Stimulated activated naive CD8-positive, alpha-beta T cell treated with anti-CD3 and anti-CD28 coated beads, Interleukin-15, Interleukin-2, amounts not matched to agents 100 U/mL and 50 U/mL, for 24 hours (primary cell): ENCODE results near the gene TBC1D21.

ENCODE experiments used
- ATAC-seq: fragments of 150-1000 bp; cut with Tn5 transposase; one replicate; pipeline ENCODE4 v1.10.0; 2021
- DNase-seq: peaks from one replicate; pipeline ENCODE4 v3.0.0; 2021

TBC1D21 gene

DNA sequence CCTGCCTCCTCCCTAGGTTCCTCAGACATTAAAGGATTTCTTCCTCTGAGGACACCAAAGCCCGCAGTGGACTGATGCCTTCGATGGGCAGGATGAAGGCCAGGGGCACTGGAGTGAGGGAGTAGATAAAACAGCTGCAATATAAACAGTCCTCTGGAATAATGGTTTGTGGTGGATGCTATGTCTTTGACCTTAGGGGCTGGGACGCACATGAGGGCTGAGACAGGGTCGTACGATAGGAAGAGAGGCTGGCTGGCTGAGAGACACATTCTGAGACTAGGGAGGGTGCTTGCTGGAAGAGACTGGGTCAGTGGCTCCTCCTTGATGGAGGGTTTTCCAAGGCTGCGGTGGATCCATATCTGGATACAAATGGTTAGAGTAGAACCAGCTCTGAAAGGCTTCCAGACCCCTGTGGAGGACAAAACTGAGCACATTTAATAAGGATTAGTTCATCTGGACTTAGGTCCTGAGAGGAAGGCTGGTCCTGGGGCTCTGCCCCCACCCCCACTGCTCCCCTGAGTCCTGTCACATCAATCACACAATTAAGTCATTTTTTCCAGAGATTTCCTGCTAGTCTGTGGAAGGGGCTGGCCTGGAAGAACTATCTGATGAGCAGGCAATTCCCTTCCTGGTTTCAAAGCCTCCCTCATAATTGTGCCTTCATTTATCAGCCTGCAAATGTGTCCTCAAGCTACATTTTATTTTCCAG is 15.8 kb downstream of the TBC1D21 start:
- ATAC-seq (no peak), DNase-seq (no peak)

DNA sequence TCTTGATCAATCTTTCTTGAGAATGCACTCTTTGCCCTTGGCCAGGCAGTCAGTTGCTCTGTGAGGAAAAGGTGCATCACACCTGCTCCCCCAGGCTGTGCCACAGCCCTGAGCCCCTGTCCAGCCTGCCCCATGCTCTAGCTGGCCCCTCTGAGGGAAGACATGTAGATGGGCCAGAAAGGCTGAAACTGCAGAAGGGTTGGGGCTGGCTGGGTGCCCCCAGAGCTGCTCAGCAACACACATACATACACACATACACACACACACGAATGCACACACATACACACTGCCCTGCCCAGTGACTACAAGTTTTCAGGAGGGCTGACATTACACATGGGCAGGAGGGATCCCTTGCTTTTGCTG is 16.4 kb downstream of the TBC1D21 start:
- no peak for DNase-seq
- no peak for ATAC-seq

DNA sequence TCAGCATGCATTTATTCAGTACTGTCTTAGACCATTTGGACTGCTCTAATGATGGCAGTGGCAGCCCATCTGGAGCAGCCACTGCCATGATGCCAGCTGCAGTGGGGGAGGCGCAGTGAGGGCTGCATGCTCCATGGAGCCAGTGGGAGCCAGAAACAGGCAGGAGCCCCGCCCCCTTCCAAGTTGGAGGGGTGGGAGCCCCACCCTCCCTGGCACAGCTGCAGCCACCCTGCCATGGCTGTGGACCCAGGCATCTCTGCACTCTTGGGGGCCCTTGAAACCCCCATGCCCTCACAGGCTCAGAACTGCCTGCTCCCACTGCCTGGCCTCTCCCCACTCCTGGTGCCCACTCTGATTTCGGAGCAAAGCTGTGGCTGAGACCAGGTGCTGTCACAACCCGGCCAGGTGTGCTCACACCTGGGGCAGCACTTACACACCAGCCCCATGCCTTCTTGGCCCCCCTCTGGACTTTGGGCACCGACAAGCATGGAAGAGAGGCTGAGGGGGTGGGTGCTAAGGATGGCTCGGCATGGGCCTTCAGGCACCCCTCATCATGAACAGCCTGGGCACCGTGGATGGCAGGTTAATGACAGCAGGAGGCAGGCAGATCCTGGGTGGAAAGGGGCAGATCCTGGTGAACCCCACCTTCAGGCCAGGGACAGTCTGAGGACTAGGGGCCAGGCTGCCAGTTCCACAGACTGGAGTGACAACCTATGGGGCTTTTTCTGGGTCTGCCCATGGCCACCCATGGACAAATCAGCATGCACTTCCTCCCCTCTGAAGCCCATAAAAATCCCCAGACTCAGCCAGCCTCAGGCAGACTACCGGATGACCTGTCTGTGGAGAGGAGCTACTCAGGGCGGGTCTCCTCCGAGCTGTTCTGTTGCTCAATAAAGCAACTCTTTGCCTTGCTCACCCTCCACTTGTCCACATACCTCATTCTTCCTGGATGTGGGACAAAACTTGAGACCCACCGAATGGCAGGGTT is 18.3 kb downstream of the TBC1D21 start:
- DNase-seq (no peak), ATAC-seq (no peak)

GRCh38 chr15:73892446-73893226 is 19.3 kb downstream of the TBC1D21 start:
- DNase-seq (no peak), ATAC-seq (no peak)

DNA sequence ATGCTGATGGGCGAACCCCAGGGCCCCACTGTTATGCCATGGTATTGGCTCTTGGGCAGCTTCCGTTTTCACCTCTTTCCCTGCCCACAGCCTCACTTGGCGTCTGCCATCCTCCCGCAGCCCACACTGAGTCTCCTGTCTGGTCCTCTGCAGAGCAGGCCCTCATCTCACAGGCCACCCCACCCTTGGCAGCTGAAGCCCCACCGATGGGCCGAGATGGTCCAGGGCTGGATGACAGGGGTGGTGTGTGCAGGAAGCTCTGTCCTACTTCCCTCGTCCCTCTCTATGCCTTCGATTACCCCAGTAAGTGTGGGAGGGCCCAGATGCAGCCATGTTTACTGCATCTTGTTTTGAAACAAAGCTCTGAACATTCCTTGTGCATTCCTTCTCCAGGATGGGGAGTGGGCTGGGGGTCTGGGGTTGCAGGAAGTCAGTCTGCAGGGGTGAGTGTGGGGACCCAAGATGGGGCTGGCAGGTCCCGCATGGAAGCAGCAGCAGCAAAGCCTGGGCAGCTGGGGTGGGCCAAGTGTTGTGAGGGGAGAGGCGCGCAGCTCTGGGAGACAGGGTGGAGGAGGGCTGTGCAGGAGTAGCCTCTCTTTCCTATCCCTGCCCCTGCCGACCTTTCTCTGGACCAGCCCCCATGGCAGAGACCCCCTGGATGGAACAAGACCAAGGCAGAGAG is 20.9 kb downstream of the TBC1D21 start:
- ATAC-seq (no peak), DNase-seq (no peak)

- peak; percentile 84 for ATAC-seq
- DNase-seq = peak; percentile 69
Measured at GRCh38 chr15:73897441-73898261, 24.3 kb downstream of the TBC1D21 start.

- ATAC-seq = no peak
Measured at GRCh38 chr15:73899197-73900094, 26.1 kb downstream of the TBC1D21 start.

GRCh38 chr15:73900095-73900712 is 26.8 kb downstream of the TBC1D21 start:
- DNase-seq (no peak), ATAC-seq (no peak)

More at GRCh38 chr15:73899197-73900094, 26.1 kb downstream of the TBC1D21 start:
- DNase-seq = no peak

DNA sequence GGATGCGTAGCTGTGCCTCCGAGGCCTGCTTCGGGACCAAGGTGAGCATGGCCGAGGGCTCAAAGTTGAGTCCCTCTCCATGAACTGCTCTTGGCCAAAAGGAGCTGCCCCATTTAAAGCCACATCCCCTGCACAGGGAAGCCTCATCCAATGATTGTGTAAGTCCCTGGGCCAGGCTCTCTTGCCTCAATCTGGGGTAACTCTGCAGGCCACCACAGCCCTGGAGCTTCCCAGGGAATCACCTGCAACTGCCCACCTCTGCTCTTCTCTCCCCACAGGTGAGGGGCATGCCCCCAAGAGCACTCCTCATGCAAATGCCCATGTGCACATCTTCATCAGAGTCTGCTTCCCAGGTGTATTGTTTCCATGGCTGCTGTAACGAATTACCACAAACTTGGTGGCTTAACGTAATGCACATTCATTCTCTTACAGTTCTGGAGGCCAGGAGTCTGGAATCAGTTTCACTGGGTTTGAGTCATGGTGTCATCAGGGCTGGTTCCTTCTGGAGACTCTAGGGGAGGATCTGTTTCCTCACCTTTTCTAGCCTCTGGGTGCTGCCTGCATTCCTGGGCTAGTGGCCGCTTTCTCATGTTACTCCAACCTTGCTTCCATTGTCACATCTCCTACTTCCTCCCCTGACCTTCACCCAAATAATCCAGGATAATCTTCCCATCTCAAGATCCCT is 27.9 kb downstream of the TBC1D21 start:
- no peak for ATAC-seq
- DNase-seq = no peak

GRCh38 chr15:73902121-73903020 is 29.0 kb downstream of the TBC1D21 start:
- ATAC-seq = no peak

GRCh38 chr15:73904026-73904815 is 30.9 kb downstream of the TBC1D21 start:
- DNase-seq = no peak
- no peak for ATAC-seq

More at GRCh38 chr15:73902121-73903020, 29.0 kb downstream of the TBC1D21 start:
- DNase-seq = no peak

DNA sequence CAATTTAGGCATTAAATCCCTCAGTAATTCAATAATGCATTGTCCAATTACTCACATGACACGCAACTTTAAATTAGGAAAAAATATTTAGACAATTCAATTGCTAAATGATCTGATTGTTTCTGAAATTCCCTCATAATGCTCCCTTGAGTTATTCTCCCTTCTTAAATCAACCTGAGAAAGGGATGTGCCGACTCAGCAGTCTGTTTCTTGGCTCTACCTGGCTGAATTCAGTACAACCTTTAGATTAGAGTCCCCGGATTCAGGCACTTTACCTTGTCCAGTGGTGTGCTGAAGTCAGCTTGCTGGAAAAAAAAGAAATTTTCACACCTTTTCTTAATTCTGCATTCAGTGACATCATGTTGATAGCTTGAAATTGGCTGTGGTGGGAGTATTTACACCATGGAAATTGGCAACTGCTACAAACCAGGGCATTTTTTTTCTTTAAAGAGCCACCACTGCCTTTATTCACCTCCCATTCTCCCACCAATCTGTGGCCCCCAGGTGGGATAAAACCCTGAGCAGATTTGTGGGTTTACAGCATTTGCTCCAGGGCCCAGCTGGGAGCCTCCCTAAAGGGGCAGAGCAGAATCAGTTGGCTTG is 32.0 kb downstream of the TBC1D21 start:
- DNase-seq (no peak), ATAC-seq (no peak)

DNA sequence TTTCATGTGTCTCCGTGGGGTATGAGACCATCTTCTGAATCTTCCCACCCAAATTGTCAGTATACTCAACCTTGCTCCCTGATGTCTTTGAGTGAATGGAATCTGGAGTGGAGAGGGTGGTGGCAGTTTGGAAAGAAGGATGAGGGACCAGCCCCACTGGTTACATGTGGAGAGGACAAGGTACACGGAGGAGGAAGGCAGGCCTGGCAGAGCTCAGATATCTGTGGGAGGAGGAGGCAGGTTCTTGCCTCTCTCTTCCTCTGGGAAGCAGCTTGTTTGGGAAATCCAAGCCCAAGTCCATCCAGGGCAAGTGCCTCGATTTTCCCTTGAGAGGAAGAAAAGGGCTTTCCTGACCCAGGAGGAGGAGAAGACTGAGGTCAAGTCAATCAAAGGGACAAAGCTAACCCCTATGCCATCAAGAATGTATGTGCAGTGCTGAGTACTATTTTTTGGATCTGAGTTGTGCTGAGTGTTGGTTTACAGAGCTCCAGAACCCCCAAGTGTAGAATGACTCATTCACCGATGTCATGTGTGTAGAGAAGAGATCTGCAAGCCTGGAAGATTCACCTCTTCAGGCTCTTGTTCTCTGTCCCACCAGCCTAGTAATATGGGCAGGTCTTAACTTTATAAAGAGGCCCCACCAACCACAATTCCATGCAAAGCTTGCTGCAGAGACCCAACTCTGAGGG is 33.1 kb downstream of the TBC1D21 start:
- DNase-seq (no peak), ATAC-seq (no peak)

DNA sequence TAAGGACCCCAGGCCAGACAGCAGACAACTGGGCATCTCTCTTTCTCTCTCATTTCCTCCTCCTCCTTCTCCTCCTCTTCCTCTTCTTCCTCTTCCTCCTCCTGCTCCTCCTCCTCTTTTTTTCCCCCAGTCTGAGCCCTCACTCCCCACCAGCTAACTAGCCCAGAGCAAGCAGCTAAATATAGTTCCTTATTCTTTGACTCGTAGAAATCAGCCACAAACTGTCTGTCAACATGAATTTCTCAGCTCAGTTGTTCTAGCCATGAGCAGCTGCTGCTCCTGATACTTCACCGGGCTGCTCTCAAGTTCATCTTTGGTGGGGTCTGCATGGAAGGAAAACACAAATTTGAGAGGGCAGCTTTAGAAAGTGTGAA is 33.7 kb downstream of the TBC1D21 start:
- ATAC-seq (no peak), DNase-seq (no peak)

DNA sequence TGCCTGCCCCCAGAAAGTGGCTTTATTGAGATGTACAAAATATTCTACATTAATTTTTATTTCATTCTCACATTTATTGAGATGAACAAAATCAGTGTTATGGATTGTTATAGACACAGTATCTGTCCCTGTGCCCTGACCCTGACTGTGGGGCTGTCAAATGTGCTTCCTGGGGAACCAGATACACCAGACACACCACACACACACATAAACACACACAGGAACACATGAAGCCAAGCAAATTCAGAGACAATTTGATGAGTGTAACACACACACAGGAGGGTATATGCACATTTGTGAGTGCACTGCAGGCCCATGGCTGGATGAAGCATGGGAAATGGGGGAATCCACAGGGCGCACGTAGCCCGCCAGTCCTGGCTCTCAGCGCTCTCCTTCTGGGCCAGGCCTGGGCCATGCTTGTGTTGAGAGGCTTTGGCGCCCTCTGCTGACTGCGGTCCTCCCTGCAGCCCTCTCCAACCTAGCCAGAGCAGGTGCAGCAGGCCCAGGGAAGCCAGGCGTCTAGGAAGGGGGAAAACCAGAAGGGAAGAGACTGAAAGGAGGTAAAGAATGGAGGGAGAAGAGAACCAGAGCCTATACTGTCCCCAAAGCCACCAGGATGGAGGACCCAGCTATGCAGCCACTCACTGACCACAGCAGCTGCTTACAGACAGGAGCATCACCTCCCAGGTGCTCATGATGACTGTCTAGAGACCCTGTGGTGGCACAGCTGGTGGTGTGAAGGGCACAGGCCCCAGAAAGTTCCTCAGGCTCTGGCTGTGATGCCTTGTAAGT is 34.9 kb downstream of the TBC1D21 start:
- peak; percentile 86 for DNase-seq
- peak; percentile 97 for ATAC-seq
